ENCODE data around the gene SHISA6.

Gene SHISA6

GRCh38 chr17:11538366-11538765 lies 297.4 kb downstream of the SHISA6 start:
- WGBS, 2 experiments, result 94 to 97% methylated on average over 5 of the region's 5 CpGs
- Histone ChIP-seq H3K4me3 (ENCODE audit: insufficient read depth, low read depth, low read length) (no peak overlapping the region), H3K27ac (ENCODE audit: insufficient read depth, low read depth, low read length, poor library complexity, severe bottlenecking) (no peak overlapping the region), H3K9me3 (ENCODE audit: control insufficient read depth, low read length) (no peaks in the 10 kb centered on the region), H3K4me1 (ENCODE audit: control insufficient read depth, insufficient read depth, low read length) (no peaks in the 10 kb centered on the region), H3K36me3 (ENCODE audit: control insufficient read depth, insufficient read depth, low read length) (no peaks in the 10 kb centered on the region), H3K27me3 (ENCODE audit: control insufficient read depth, insufficient read depth, low read length, poor library complexity, severe bottlenecking) (no peaks in the 10 kb centered on the region)

GRCh38 chr17:11539637-11540036 lies 298.6 kb downstream of the SHISA6 start:
- WGBS, 2 experiments, result 91 to 94% methylated on average over 7 of the region's 7 CpGs
- Histone ChIP-seq H3K9me3 (ENCODE audit: control insufficient read depth, low read length) (no peaks in the 10 kb centered on the region), H3K27ac (ENCODE audit: insufficient read depth, low read depth, low read length, poor library complexity, severe bottlenecking) (no peak overlapping the region), H3K36me3 (ENCODE audit: control insufficient read depth, insufficient read depth, low read length) (no peaks in the 10 kb centered on the region), H3K27me3 (ENCODE audit: control insufficient read depth, insufficient read depth, low read length, poor library complexity, severe bottlenecking) (no peaks in the 10 kb centered on the region), H3K4me1 (ENCODE audit: control insufficient read depth, insufficient read depth, low read length) (no peaks in the 10 kb centered on the region), H3K4me3 (ENCODE audit: insufficient read depth, low read depth, low read length) (no peak overlapping the region)

- no peak overlapping the region for H3K4me3 ChIP-seq (ENCODE audit: insufficient read depth, low read depth, low read length)
- WGBS, 2 experiments, result 95 to 97% methylated on average over 6 of the region's 6 CpGs
These were observed 304.0 kb downstream of the SHISA6 start for GRCh38 chr17:11545002-11545401.

GRCh38 chr17:11545696-11546095 lies 304.7 kb downstream of the SHISA6 start:
- WGBS, 2 experiments, result 96% methylated on average over 3 of the region's 3 CpGs
- H3K4me1 ChIP-seq (ENCODE audit: control insufficient read depth, insufficient read depth, low read length), result no peaks in the 10 kb centered on the region

More at GRCh38 chr17:11545002-11545401, 304.0 kb downstream of the SHISA6 start:
- Histone ChIP-seq H3K27ac (ENCODE audit: insufficient read depth, low read depth, low read length, poor library complexity, severe bottlenecking) (no peak overlapping the region), H3K36me3 (ENCODE audit: control insufficient read depth, insufficient read depth, low read length) (no peaks in the 10 kb centered on the region), H3K9me3 (ENCODE audit: control insufficient read depth, low read length) (no peaks in the 10 kb centered on the region), H3K27me3 (ENCODE audit: control insufficient read depth, insufficient read depth, low read length, poor library complexity, severe bottlenecking) (no peaks in the 10 kb centered on the region), H3K4me1 (ENCODE audit: control insufficient read depth, insufficient read depth, low read length) (no peaks in the 10 kb centered on the region)

GRCh38 chr17:11547853-11548252 lies 306.8 kb downstream of the SHISA6 start:
- Histone ChIP-seq H3K27ac (ENCODE audit: insufficient read depth, low read depth, low read length, poor library complexity, severe bottlenecking) (no peak overlapping the region), H3K9me3 (ENCODE audit: control insufficient read depth, low read length) (no peaks in the 10 kb centered on the region), H3K36me3 (ENCODE audit: control insufficient read depth, insufficient read depth, low read length) (no peaks in the 10 kb centered on the region), H3K27me3 (ENCODE audit: control insufficient read depth, insufficient read depth, low read length, poor library complexity, severe bottlenecking) (no peaks in the 10 kb centered on the region), H3K4me1 (ENCODE audit: control insufficient read depth, insufficient read depth, low read length) (no peaks in the 10 kb centered on the region), H3K4me3 (ENCODE audit: insufficient read depth, low read depth, low read length) (no peak overlapping the region)
- WGBS, 2 experiments, result 89 to 99% methylated on average over 4 of the region's 4 CpGs

More at GRCh38 chr17:11545696-11546095, 304.7 kb downstream of the SHISA6 start:
- no peak overlapping the region for H3K27ac ChIP-seq (ENCODE audit: insufficient read depth, low read depth, low read length, poor library complexity, severe bottlenecking)
- H3K27me3 ChIP-seq (ENCODE audit: control insufficient read depth, insufficient read depth, low read length, poor library complexity, severe bottlenecking), result no peaks in the 10 kb centered on the region
- H3K4me3 ChIP-seq (ENCODE audit: insufficient read depth, low read depth, low read length), result no peak overlapping the region
- no peaks in the 10 kb centered on the region for H3K36me3 ChIP-seq (ENCODE audit: control insufficient read depth, insufficient read depth, low read length)
- H3K9me3 ChIP-seq (ENCODE audit: control insufficient read depth, low read length), result no peaks in the 10 kb centered on the region

- 86 to 88% methylated on average over 1 to 2 of the region's 2 CpGs for WGBS, 2 experiments
These were observed 307.4 kb downstream of the SHISA6 start for GRCh38 chr17:11548398-11548797.

GRCh38 chr17:11550431-11550830 lies 309.4 kb downstream of the SHISA6 start:
- H3K27ac ChIP-seq (ENCODE audit: insufficient read depth, low read depth, low read length, poor library complexity, severe bottlenecking), result no peak overlapping the region
- no peaks in the 10 kb centered on the region for H3K27me3 ChIP-seq (ENCODE audit: control insufficient read depth, insufficient read depth, low read length, poor library complexity, severe bottlenecking)
- H3K9me3 ChIP-seq (ENCODE audit: control insufficient read depth, low read length), result no peaks in the 10 kb centered on the region
- WGBS, 2 experiments, result 90 to 95% methylated on average over 2 of the region's 2 CpGs
- no peaks in the 10 kb centered on the region for H3K36me3 ChIP-seq (ENCODE audit: control insufficient read depth, insufficient read depth, low read length)
- H3K4me3 ChIP-seq (ENCODE audit: insufficient read depth, low read depth, low read length), result no peak overlapping the region
- no peaks in the 10 kb centered on the region for H3K4me1 ChIP-seq (ENCODE audit: control insufficient read depth, insufficient read depth, low read length)

More at GRCh38 chr17:11548398-11548797, 307.4 kb downstream of the SHISA6 start:
- Histone ChIP-seq H3K27ac (ENCODE audit: insufficient read depth, low read depth, low read length, poor library complexity, severe bottlenecking) (no peak overlapping the region), H3K36me3 (ENCODE audit: control insufficient read depth, insufficient read depth, low read length) (no peaks in the 10 kb centered on the region), H3K4me3 (ENCODE audit: insufficient read depth, low read depth, low read length) (no peak overlapping the region), H3K27me3 (ENCODE audit: control insufficient read depth, insufficient read depth, low read length, poor library complexity, severe bottlenecking) (no peaks in the 10 kb centered on the region), H3K9me3 (ENCODE audit: control insufficient read depth, low read length) (no peaks in the 10 kb centered on the region), H3K4me1 (ENCODE audit: control insufficient read depth, insufficient read depth, low read length) (no peaks in the 10 kb centered on the region)

- no peaks in the 10 kb centered on the region for H3K9me3 ChIP-seq (ENCODE audit: control insufficient read depth, low read length)
- no peaks in the 10 kb centered on the region for H3K4me1 ChIP-seq (ENCODE audit: control insufficient read depth, insufficient read depth, low read length)
- no peak overlapping the region for H3K4me3 ChIP-seq (ENCODE audit: insufficient read depth, low read depth, low read length)
- H3K36me3 ChIP-seq (ENCODE audit: control insufficient read depth, insufficient read depth, low read length), result no peaks in the 10 kb centered on the region
- no peaks in the 10 kb centered on the region for H3K27me3 ChIP-seq (ENCODE audit: control insufficient read depth, insufficient read depth, low read length, poor library complexity, severe bottlenecking)
- 67 to 74% methylated on average over 6 of the region's 6 CpGs for WGBS, 2 experiments
- H3K27ac ChIP-seq (ENCODE audit: insufficient read depth, low read depth, low read length, poor library complexity, severe bottlenecking), result no peak overlapping the region
These were observed 310.4 kb downstream of the SHISA6 start for GRCh38 chr17:11551442-11551841.

- no peak overlapping the region for H3K27ac ChIP-seq (ENCODE audit: insufficient read depth, low read depth, low read length, poor library complexity, severe bottlenecking)
- 85% methylated on average over 1 of the region's 1 CpG for WGBS, 2 experiments
- H3K36me3 ChIP-seq (ENCODE audit: control insufficient read depth, insufficient read depth, low read length), result no peaks in the 10 kb centered on the region
- no peaks in the 10 kb centered on the region for H3K4me1 ChIP-seq (ENCODE audit: control insufficient read depth, insufficient read depth, low read length)
- H3K4me3 ChIP-seq (ENCODE audit: insufficient read depth, low read depth, low read length), result no peak overlapping the region
- H3K9me3 ChIP-seq (ENCODE audit: control insufficient read depth, low read length), result no peaks in the 10 kb centered on the region
- H3K27me3 ChIP-seq (ENCODE audit: control insufficient read depth, insufficient read depth, low read length, poor library complexity, severe bottlenecking), result no peaks in the 10 kb centered on the region
These were observed 312.1 kb downstream of the SHISA6 start for GRCh38 chr17:11553135-11553534.

GRCh38 chr17:11554042-11554441 lies 313.0 kb downstream of the SHISA6 start:
- H3K27ac ChIP-seq (ENCODE audit: insufficient read depth, low read depth, low read length, poor library complexity, severe bottlenecking), result no peak overlapping the region
- no peaks in the 10 kb centered on the region for H3K9me3 ChIP-seq (ENCODE audit: control insufficient read depth, low read length)
- WGBS, 2 experiments, result 75 to 94% methylated on average over 1 of the region's 1 CpG
- peaks cover under 1% of the 10 kb centered on the region for H3K4me1 ChIP-seq (ENCODE audit: control insufficient read depth, insufficient read depth, low read length)
- no peak overlapping the region for H3K4me3 ChIP-seq (ENCODE audit: insufficient read depth, low read depth, low read length)
- H3K36me3 ChIP-seq (ENCODE audit: control insufficient read depth, insufficient read depth, low read length), result no peaks in the 10 kb centered on the region
- no peaks in the 10 kb centered on the region for H3K27me3 ChIP-seq (ENCODE audit: control insufficient read depth, insufficient read depth, low read length, poor library complexity, severe bottlenecking)

- Histone ChIP-seq H3K27ac (ENCODE audit: insufficient read depth, low read depth, low read length, poor library complexity, severe bottlenecking) (no peak overlapping the region), H3K36me3 (ENCODE audit: control insufficient read depth, insufficient read depth, low read length) (no peaks in the 10 kb centered on the region), H3K4me3 (ENCODE audit: insufficient read depth, low read depth, low read length) (no peak overlapping the region), H3K4me1 (ENCODE audit: control insufficient read depth, insufficient read depth, low read length) (peaks cover 6% of the 10 kb centered on the region), H3K9me3 (ENCODE audit: control insufficient read depth, low read length) (no peaks in the 10 kb centered on the region), H3K27me3 (ENCODE audit: control insufficient read depth, insufficient read depth, low read length, poor library complexity, severe bottlenecking) (no peaks in the 10 kb centered on the region)
- WGBS, 2 experiments, result 89 to 92% methylated on average over 5 of the region's 5 CpGs
These were observed 313.5 kb downstream of the SHISA6 start for GRCh38 chr17:11554542-11554941.

Measured in ectodermal cell (in vitro differentiated cells).